K562 (cell line): ENCODE results near the gene GNAT2. TPM values are rescaled to one million over a fixed set of nuclear protein-coding genes. Genes with fewer than 3 reads are reported as not detected.

Source experiments
- CSDE1 ChIP-seq, 2 experiments: fragments of 450-650 bp; IDR thresholded peaks; 2 replicates each; pipeline ENCODE4 v1.6.1; 2016; ENCODE audit warnings: mild to moderate bottlenecking in 1 of 2
- DMBX1 ChIP-seq: fragments of 250-450 bp; sonication (Bioruptor Pico); IDR thresholded peaks from 2 replicates; pipeline ENCODE4 v1.8.0; 2022; ENCODE audit warnings: inconsistent platforms, mild to moderate bottlenecking, moderate library complexity, borderline replicate concordance
- EWSR1 ChIP-seq: fragments of 450-650 bp; IDR thresholded peaks from 2 replicates; pipeline ENCODE4 v1.6.1; 2018; ENCODE audit warnings: borderline replicate concordance, mild to moderate bottlenecking, low read depth, moderate library complexity; ENCODE audit not compliant: partially characterized antibody
- GTF2E2 ChIP-seq: fragments of 200-800 bp; sonication (Bioruptor generic); IDR thresholded peaks from 2 replicates; pipeline ENCODE4 v1.6.1; 2016; ENCODE audit warnings: missing genetic modification characterization, missing compliant biosample characterization
- HES1 ChIP-seq: fragments of 450-650 bp; IDR thresholded peaks from 2 replicates; pipeline ENCODE4 v1.6.1; 2016; ENCODE audit warnings: low read depth, mild to moderate bottlenecking, moderate library complexity
- HMGN3 ChIP-seq: IDR thresholded peaks from 2 replicates; pipeline ENCODE4 v1.6.1; 2011; ENCODE audit warnings: borderline replicate concordance, low read depth, mild to moderate bottlenecking, mixed read lengths, low read length; ENCODE audit not compliant: insufficient read length; ENCODE audit errors: extremely low read depth
- MED1 ChIP-seq: sonication (generic); formaldehyde crosslinking; IDR thresholded peaks from 2 replicates; pipeline ENCODE4 v1.8.1; 2023; ENCODE audit warnings: missing genetic modification reagents, borderline replicate concordance
- NELFE ChIP-seq: IDR thresholded peaks from 2 replicates; pipeline ENCODE4 v1.6.1; 2011; ENCODE audit warnings: mild to moderate bottlenecking; ENCODE audit not compliant: insufficient read depth, insufficient read length
- NFE2L1 ChIP-seq: fragments of 450-650 bp; IDR thresholded peaks from 2 replicates; pipeline ENCODE4 v1.6.1; 2016; ENCODE audit warnings: missing genetic modification characterization, low read depth, mild to moderate bottlenecking, missing compliant biosample characterization, moderate library complexity, borderline replicate concordance
- NONO ChIP-seq, 2 experiments: fragments of 200-400 bp in 1 of 2; fragments of 450-650 bp in 1 of 2; formaldehyde crosslinking in 1 of 2; IDR thresholded peaks; 2 replicates each; pipeline ENCODE4 v1.6.1; 2017; ENCODE audit warnings: low read depth in 2 of 2, mild to moderate bottlenecking in 2 of 2, moderate library complexity in 2 of 2, low read length in 1 of 2
- SMARCC2 ChIP-seq: fragments of 450-650 bp; IDR thresholded peaks from 2 replicates; pipeline ENCODE4 v1.6.1; 2017; ENCODE audit warnings: antibody characterized with exemption, moderate library complexity, mild to moderate bottlenecking, low read depth
- SRSF7 ChIP-seq: fragments of 200-400 bp; formaldehyde crosslinking; optimal IDR thresholded peaks from 2 replicates; pipeline ENCODE3; 2017; ENCODE audit warnings: mild to moderate bottlenecking, low read depth, low read length
- STAT5A ChIP-seq: IDR thresholded peaks from 2 replicates; pipeline ENCODE4 v1.6.1; 2012; ENCODE audit warnings: low read length, inconsistent platforms, borderline replicate concordance
- STAT5B ChIP-seq: fragments of 250-450 bp; sonication (Bioruptor Pico); IDR thresholded peaks from 2 replicates; pipeline ENCODE4 v1.8.0; 2021; ENCODE audit warnings: mild to moderate bottlenecking, inconsistent platforms
- TAL1 ChIP-seq: fragments of 450-650 bp; IDR thresholded peaks from 2 replicates; pipeline ENCODE4 v1.6.1; 2016; ENCODE audit warnings: mild to moderate bottlenecking
- TBP ChIP-seq: optimal IDR thresholded peaks from 2 replicates; pipeline ENCODE3; 2011; ENCODE audit warnings: low read depth, low read length, improper control_type of control experiment
- TCF15 ChIP-seq: fragments of 250-450 bp; sonication (Bioruptor Pico); IDR thresholded peaks from 2 replicates; pipeline ENCODE4 v1.8.0; 2022; ENCODE audit warnings: moderate library complexity, mild to moderate bottlenecking, inconsistent platforms
- ZBTB8A ChIP-seq: fragments of 450-650 bp; IDR thresholded peaks from 2 replicates; pipeline ENCODE4 v1.6.1; 2018; ENCODE audit warnings: mild to moderate bottlenecking, moderate library complexity; ENCODE audit not compliant: partially characterized antibody
- ZNF23 ChIP-seq: fragments of 250-450 bp; sonication (Bioruptor Pico); IDR thresholded peaks from 2 replicates; pipeline ENCODE4 v1.4.0; 2020; ENCODE audit warnings: mild to moderate bottlenecking
- ZNF263 ChIP-seq: sonication (generic); formaldehyde crosslinking; IDR thresholded peaks from 2 replicates; pipeline ENCODE4 v1.8.0; 2022; ENCODE audit warnings: mild to moderate bottlenecking, missing genetic modification reagents, borderline replicate concordance
- ZNF311 ChIP-seq: fragments of 250-450 bp; sonication (Bioruptor Pico); IDR thresholded peaks from 2 replicates; pipeline ENCODE4 v1.4.0; 2020; ENCODE audit warnings: mild to moderate bottlenecking, moderate library complexity
- ZNF347 ChIP-seq: fragments of 450-650 bp; formaldehyde crosslinking; IDR thresholded peaks from 2 replicates; pipeline ENCODE4 v1.4.0; 2020; ENCODE audit warnings: low read depth, mild to moderate bottlenecking, moderate library complexity
- ZNF586 ChIP-seq: fragments of 450-650 bp; formaldehyde crosslinking; conservative IDR thresholded peaks from 2 replicates; pipeline ENCODE4 v1.4.0; 2020; ENCODE audit warnings: mild to moderate bottlenecking, moderate library complexity
- ZNF785 ChIP-seq: fragments of 250-450 bp; sonication (Bioruptor Pico); IDR thresholded peaks from 2 replicates; pipeline ENCODE4 v1.4.0; 2020; ENCODE audit warnings: mild to moderate bottlenecking
- polyA plus RNA-seq, 8 experiments: library from polyadenylated mRNA; depleted of rRNA in 4 of 8; stranded (reverse) in 5 of 8; unstranded in 3 of 8; fragments of >200 nt; fragmentation: Nextera tagmentation in 2 of 8; fragmentation: Illumina TruSeq in 1 of 8; extraction: Ambion mirVana in 2 of 8; extraction: Trizol in 1 of 8; gene quantifications; 2 replicates each; pipeline versions ENCODE4 v1.2.1 to v1.2.3, GENCODE V29; 2011 to 2014; ENCODE audit warnings: inconsistent platforms in 1 of 8, missing spikeins in 1 of 8
- total RNA-seq, 7 experiments: library from RNA; depleted of rRNA in 6 of 7; stranded (reverse); fragments of >200 nt in 6 of 7; fragmentation: Illumina TruSeq in 2 of 7; extraction: Trizol in 2 of 7; gene quantifications; 2 replicates each; pipeline versions ENCODE4 v1.2.1 to v1.2.3, GENCODE V29; 2011 to 2021; ENCODE audit warnings: low replicate concordance in 1 of 7
- TF ChIP-seq, protein P1 (sequence below): fragments of 450-650 bp; IDR thresholded peaks from 2 replicates; pipeline ENCODE4 v1.6.1; 2016; ENCODE audit warnings: mild to moderate bottlenecking

The GNAT2 gene
- total and polyA plus RNA-seq, 9 of the 15 experiments (the other 6 are each of a cell fraction or from before 2014, with no cell fraction given): 0.06 to 0.52 (median 0.24) TPM; not detected in 1

DNA sequence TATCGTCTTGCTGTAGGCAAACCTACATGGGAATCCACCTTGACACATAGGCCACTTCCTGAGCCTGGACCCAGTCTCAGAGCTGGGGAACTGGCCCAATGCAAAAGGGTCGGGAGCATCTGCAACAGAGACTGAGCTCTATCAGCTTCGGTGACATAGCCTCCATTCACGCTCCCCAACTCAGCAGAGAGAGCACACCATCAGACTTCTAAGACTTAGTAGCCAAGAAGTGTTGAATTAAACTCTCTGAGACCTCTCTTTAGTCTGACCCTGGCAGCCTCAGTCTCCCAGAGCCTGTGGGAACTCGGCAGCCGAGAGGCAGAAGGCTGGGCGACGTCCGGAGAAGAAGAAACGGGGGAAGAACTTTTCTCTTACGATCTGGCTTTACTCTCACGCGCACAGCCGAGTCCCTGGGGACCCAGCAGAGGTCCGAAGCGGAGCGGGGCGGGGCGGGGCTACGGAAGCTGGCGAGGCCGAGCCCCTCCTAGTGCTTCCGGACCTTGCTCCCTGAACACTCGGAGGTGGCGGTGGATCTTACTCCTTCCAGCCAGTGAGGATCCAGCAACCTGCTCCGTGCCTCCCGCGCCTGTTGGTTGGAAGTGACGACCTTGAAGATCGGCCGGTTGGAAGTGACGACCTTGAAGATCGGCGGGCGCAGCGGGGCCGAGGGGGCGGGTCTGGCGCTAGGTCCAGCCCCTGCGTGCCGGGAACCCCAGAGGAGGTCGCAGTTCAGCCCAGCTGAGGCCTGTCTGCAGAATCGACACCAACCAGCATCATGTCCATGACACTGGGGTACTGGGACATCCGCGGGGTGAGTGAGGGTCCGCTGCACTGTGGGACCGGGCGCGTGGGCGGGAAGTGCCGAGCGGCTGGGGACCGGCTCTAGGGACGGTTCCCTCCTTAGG lies 36.5 kb upstream of the GNAT2 start, which contains the start of gene GSTM4 (continued):
- TF ChIP-seq DMBX1: no peak
- TF ChIP-seq ZNF311 (CRISPR knock-in tag): no peak
- no peak for TF ChIP-seq SRSF7
- TF ChIP-seq, protein P1, sequence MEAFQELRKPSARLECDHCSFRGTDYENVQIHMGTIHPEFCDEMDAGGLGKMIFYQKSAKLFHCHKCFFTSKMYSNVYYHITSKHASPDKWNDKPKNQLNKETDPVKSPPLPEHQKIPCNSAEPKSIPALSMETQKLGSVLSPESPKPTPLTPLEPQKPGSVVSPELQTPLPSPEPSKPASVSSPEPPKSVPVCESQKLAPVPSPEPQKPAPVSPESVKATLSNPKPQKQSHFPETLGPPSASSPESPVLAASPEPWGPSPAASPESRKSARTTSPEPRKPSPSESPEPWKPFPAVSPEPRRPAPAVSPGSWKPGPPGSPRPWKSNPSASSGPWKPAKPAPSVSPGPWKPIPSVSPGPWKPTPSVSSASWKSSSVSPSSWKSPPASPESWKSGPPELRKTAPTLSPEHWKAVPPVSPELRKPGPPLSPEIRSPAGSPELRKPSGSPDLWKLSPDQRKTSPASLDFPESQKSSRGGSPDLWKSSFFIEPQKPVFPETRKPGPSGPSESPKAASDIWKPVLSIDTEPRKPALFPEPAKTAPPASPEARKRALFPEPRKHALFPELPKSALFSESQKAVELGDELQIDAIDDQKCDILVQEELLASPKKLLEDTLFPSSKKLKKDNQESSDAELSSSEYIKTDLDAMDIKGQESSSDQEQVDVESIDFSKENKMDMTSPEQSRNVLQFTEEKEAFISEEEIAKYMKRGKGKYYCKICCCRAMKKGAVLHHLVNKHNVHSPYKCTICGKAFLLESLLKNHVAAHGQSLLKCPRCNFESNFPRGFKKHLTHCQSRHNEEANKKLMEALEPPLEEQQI: no peak
- TF ChIP-seq SMARCC2: no peak
- no peak for TF ChIP-seq EWSR1
- no peak for TF ChIP-seq HES1
- TF ChIP-seq NONO (IDR thresholded peaks at IDR 0.05; ENCODE audit: low read depth in 2 of 2, low read length in 1 of 2): 0 out of 4 replicates have a peak, but pooled peaks of 1 of the 2 experiments have one; percentile 66
- TF ChIP-seq ZNF263 (CRISPR knock-in tag): peak; percentile 68; the same call in 1 of the 2 replicates
- no peak for TF ChIP-seq GTF2E2 (tag)
- TF ChIP-seq TBP: peak; percentile 60
- no peak for TF ChIP-seq TAL1
- TF ChIP-seq STAT5A: no peak
- TF ChIP-seq STAT5B: no peak
- TF ChIP-seq CSDE1 (IDR thresholded peaks at IDR 0.05): no peak
- no peak for TF ChIP-seq TCF15 (CRISPR knock-in tag)
- no peak for TF ChIP-seq ZNF347
- no peak for TF ChIP-seq ZNF23 (CRISPR knock-in tag)
- TF ChIP-seq NELFE: no peak
- no peak for TF ChIP-seq ZNF586 (CRISPR knock-in tag)
- TF ChIP-seq MED1 (CRISPR knock-in tag): no peak
- TF ChIP-seq HMGN3: peak; percentile 23
- TF ChIP-seq ZNF785 (CRISPR knock-in tag): no peak
- no peak for TF ChIP-seq ZBTB8A
- no peak for TF ChIP-seq NFE2L1 (tag)
